HG02973 (cell line): ENCODE results near the gene FOLR2.
"Not testable (repeated sequence)": the region's sequence is repeated elsewhere in the genome, so short reads cannot be mapped to it uniquely, and the experiment has no call there.

Experiments used
- ATAC-seq: cut with Tn5 transposase; IDR thresholded peaks from one replicate; pipeline ENCODE4 v1.9.1; 2021; ENCODE audit warnings: moderate library complexity; ENCODE audit not compliant: unreplicated experiment

The FOLR2 gene

GRCh38 chr11:72204886-72205285 lies 11.7 kb upstream of the FOLR2 start:
- ATAC-seq: no peak

- ATAC-seq: not testable (repeated sequence)
Measured at GRCh38 chr11:72206794-72207193, 9.8 kb upstream of the FOLR2 start.

- ATAC-seq: no peak
Measured at GRCh38 chr11:72208281-72208680, 8.3 kb upstream of the FOLR2 start.

- ATAC-seq: no peak
Measured at GRCh38 chr11:72209101-72209500, 7.5 kb upstream of the FOLR2 start.

GRCh38 chr11:72217841-72218240 lies 1.2 kb downstream of the FOLR2 start:
- ATAC-seq: no peak

GRCh38 chr11:72218251-72218745 lies 1.7 kb downstream of the FOLR2 start:
- no peak for ATAC-seq

GRCh38 chr11:72220696-72221363 lies 4.2 kb downstream of the FOLR2 start:
- ATAC-seq: no peak

- ATAC-seq: no peak
Measured at GRCh38 chr11:72221386-72222075, 4.9 kb downstream of the FOLR2 start.

GRCh38 chr11:72222106-72222891 lies 5.7 kb downstream of the FOLR2 start:
- ATAC-seq: no peak

- ATAC-seq: peak; percentile 55
Measured at GRCh38 chr11:72222907-72223614, 6.5 kb downstream of the FOLR2 start.

- peak; percentile 31 for ATAC-seq
Measured at GRCh38 chr11:72223615-72224563, 7.3 kb downstream of the FOLR2 start.

- ATAC-seq: no peak
Measured at GRCh38 chr11:72224564-72225410, 8.2 kb downstream of the FOLR2 start, which contains the start of gene INPPL1. Gene INPPL1 (plus strand): TSS chr11:72224767. CDS start chr11:72224985, 218 bp downstream.

- no peak for ATAC-seq
Measured at GRCh38 chr11:72225411-72225951, 8.9 kb downstream of the FOLR2 start.

GRCh38 chr11:72226701-72227100 lies 10.1 kb downstream of the FOLR2 start:
- no peak for ATAC-seq

- ATAC-seq: no peak
Measured at GRCh38 chr11:72227316-72228228, 11.0 kb downstream of the FOLR2 start.

GRCh38 chr11:72228229-72228843 lies 11.7 kb downstream of the FOLR2 start:
- ATAC-seq: no peak

GRCh38 chr11:72228844-72229231 lies 12.2 kb downstream of the FOLR2 start:
- no peak for ATAC-seq
